Endothelial cell of umbilical vein (primary cell): ENCODE data around the gene RALB. TPM values are rescaled to one million over a fixed set of nuclear protein-coding genes. Genes with fewer than 3 reads are reported as not detected.

Source experiments
- BruUV-seq: library from RNA; stranded (reverse); fragments of 400-500 nt; replicated peaks from 2 replicates; lab custom pipeline; 2021; lab: Mats Ljungman, UMichigan
- CTCF ChIA-PET: fragments of 300-600, 350-600 bp; sonication (Branson Sonifier 250); formaldehyde crosslinking; loops from one replicate; lab custom pipeline; 2021; ENCODE audit warnings: antibody characterized with exemption, inconsistent platforms; lab: Charles Lee
- POLR2A ChIA-PET: fragments of 300-600, 350-600 bp; sonication (Branson Sonifier 250); formaldehyde crosslinking; loops from one replicate; lab custom pipeline; 2021; ENCODE audit warnings: antibody characterized with exemption, inconsistent platforms; lab: Charles Lee
- DNase-seq: peaks from one replicate; pipeline ENCODE4 v3.0.0-alpha.2; 2011; ENCODE audit warnings: low read depth, low spot score
- FAIRE-seq: peaks from 2 replicates; lab custom pipeline; 2011; peaks lifted over from hg19 to GRCh38; lab: Jason Lieb, UNC
- H2AFZ ChIP-seq: 2 replicates; pipeline ENCODE4 v1.6.0; 2012; ENCODE audit warnings: low read depth, low read length, control low read depth, inconsistent platforms
- H3K27ac ChIP-seq: 2 replicates; pipeline ENCODE4 v1.5.1; 2011; ENCODE audit warnings: low read depth, mild to moderate bottlenecking, control low read depth, low read length, moderate library complexity; ENCODE audit not compliant: insufficient read depth
- H3K27me3 ChIP-seq, 2 experiments: 2 replicates each; pipeline versions ENCODE4 v1.6.0 to v1.6.1; 2011; ENCODE audit warnings: low read length in 2 of 2, mixed read lengths in 1 of 2; ENCODE audit not compliant: control insufficient read depth in 2 of 2, insufficient read depth in 2 of 2
- H3K36me3 ChIP-seq, 2 experiments: 2 replicates in 1 of 2; 3 replicates in 1 of 2; pipeline ENCODE4 v1.5.1; 2011; ENCODE audit warnings: low read length in 2 of 2, mild to moderate bottlenecking in 1 of 2, moderate library complexity in 1 of 2; ENCODE audit not compliant: control insufficient read depth in 2 of 2, insufficient read depth in 2 of 2; ENCODE audit errors: extremely low read depth in 1 of 2
- H3K4me1 ChIP-seq: 3 replicates; pipeline ENCODE4 v1.5.1; 2011; ENCODE audit warnings: mild to moderate bottlenecking, low read length; ENCODE audit not compliant: control insufficient read depth, insufficient read depth; ENCODE audit errors: extremely low read depth
- H3K4me2 ChIP-seq: 2 replicates; pipeline ENCODE4 v1.6.1; 2011; ENCODE audit warnings: low read length, control low read depth, mixed read lengths; ENCODE audit not compliant: insufficient read depth
- H3K4me3 ChIP-seq, 3 experiments: fragments of 200-600 bp in 1 of 3; sonication (generic), shearing (Covaris generic) in 1 of 3; replicated peaks in 1 of 3; 2 replicates each; pipeline ENCODE4 v1.5.1; 2011 to 2016; ENCODE audit warnings: control low read depth in 3 of 3, low read length in 3 of 3, mild to moderate bottlenecking in 2 of 3, inconsistent platforms in 1 of 3, low read depth in 1 of 3, moderate library complexity in 1 of 3; ENCODE audit not compliant: insufficient read depth in 1 of 3
- H3K79me2 ChIP-seq: 2 replicates; pipeline ENCODE4 v1.6.0; 2012; ENCODE audit warnings: low read length, inconsistent platforms; ENCODE audit not compliant: control insufficient read depth, insufficient read depth
- H3K9ac ChIP-seq: replicated peaks from 2 replicates; pipeline ENCODE3; 2011; ENCODE audit warnings: low read length, control low read depth; ENCODE audit not compliant: insufficient read depth; ENCODE audit errors: extremely low read depth
- H3K9me1 ChIP-seq: replicated peaks from 3 replicates; pipeline ENCODE4 v1.6.0; 2011; ENCODE audit warnings: mild to moderate bottlenecking, low read length; ENCODE audit not compliant: control insufficient read depth, insufficient read depth; ENCODE audit errors: extremely low read depth
- H3K9me3 ChIP-seq: replicated peaks from 2 replicates; pipeline ENCODE4 v1.5.1; 2012; ENCODE audit warnings: low read length, inconsistent platforms; ENCODE audit not compliant: control insufficient read depth, insufficient read depth
- H4K20me1 ChIP-seq: replicated peaks from 2 replicates; pipeline ENCODE3; 2011; ENCODE audit warnings: mild to moderate bottlenecking, low read length; ENCODE audit not compliant: control insufficient read depth, insufficient read depth; ENCODE audit errors: extremely low read depth
- EZH2 ChIP-seq: IDR thresholded peaks from 2 replicates; pipeline ENCODE4 v1.6.1; 2012; ENCODE audit warnings: borderline replicate concordance, low read depth, mild to moderate bottlenecking, moderate library complexity, low read length, inconsistent platforms; ENCODE audit not compliant: severe bottlenecking
- FOS ChIP-seq: IDR thresholded peaks from 2 replicates; pipeline ENCODE4 v1.6.1; 2011; ENCODE audit warnings: mild to moderate bottlenecking, low read length, moderate library complexity, borderline replicate concordance; ENCODE audit not compliant: insufficient read depth
- GATA2 ChIP-seq: IDR thresholded peaks from 2 replicates; pipeline ENCODE4 v1.7.0; 2011; ENCODE audit warnings: low read depth, mild to moderate bottlenecking, moderate library complexity, mixed read lengths, low read length; ENCODE audit not compliant: insufficient read length, insufficient read depth
- JUN ChIP-seq: IDR thresholded peaks from 2 replicates; pipeline ENCODE4 v1.6.1; 2011; ENCODE audit warnings: borderline replicate concordance, low read depth; ENCODE audit not compliant: insufficient read length, insufficient read depth
- MYC ChIP-seq: IDR thresholded peaks from one replicate; pipeline ENCODE4 v1.6.1; 2011; ENCODE audit warnings: mild to moderate bottlenecking, low read depth, low read length
- POLR2A ChIP-seq: IDR thresholded peaks from 2 replicates; pipeline ENCODE4 v1.6.1; 2012; ENCODE audit warnings: low read depth, mild to moderate bottlenecking, control low read depth, low read length
- POLR2AphosphoS5 ChIP-seq: IDR thresholded peaks from 2 replicates; pipeline ENCODE4 v1.6.1; 2012; ENCODE audit warnings: low read depth, mild to moderate bottlenecking, control low read depth, low read length, moderate library complexity; ENCODE audit not compliant: insufficient read depth
- dilution Hi-C: fragments of 300-500 bp; cut with MboI; formaldehyde crosslinking; loops from one replicate; pipeline ENCODE4 v1.15.0; 2019; ENCODE audit warnings: low sequenced_read_pairs; ENCODE audit not compliant: extremely low pct_ligation_motif_present
- intact Hi-C: fragments of 100-400 bp; cut with micrococcal nuclease; formaldehyde crosslinking; loops from one replicate; pipeline ENCODE4 v1.10.0; 2022
- polyA plus RNA-seq, 4 experiments: library from polyadenylated mRNA; depleted of rRNA in 3 of 4; stranded (reverse) in 3 of 4; unstranded in 1 of 4; fragments of >200 nt; gene quantifications; 2 replicates each; pipeline versions ENCODE4 v1.2.1 to v1.2.3, GENCODE V29; 2011 to 2012; ENCODE audit warnings: missing spikeins in 1 of 4
- total RNA-seq: library from RNA; stranded (reverse); gene quantifications from 2 replicates; pipeline ENCODE4 v1.2.3, GENCODE V29; 2021
- TF ChIP-seq, protein P1 (sequence below): IDR thresholded peaks from 2 replicates; pipeline ENCODE4 v1.6.1; 2011; ENCODE audit not compliant: insufficient read depth, insufficient read length
- TF ChIP-seq, protein P2 (sequence below), 2 donors: IDR thresholded peaks; 1 replicate in 1 of 2; 2 replicates in 1 of 2; pipeline ENCODE4 v1.5.1; 2011; ENCODE audit warnings: low read length in 2 of 2, mild to moderate bottlenecking in 2 of 2, moderate library complexity in 2 of 2, control low read depth in 1 of 2, inconsistent platforms in 1 of 2, low read depth in 1 of 2; ENCODE audit not compliant: insufficient read depth in 1 of 2; ENCODE audit errors: extremely low read depth in 1 of 2

RALB gene
- total and polyA plus RNA-seq, 2 donors (not counting 3 experiments of a cell fraction or from before 2014, with no cell fraction given) = 105 to 115 TPM

DNA sequence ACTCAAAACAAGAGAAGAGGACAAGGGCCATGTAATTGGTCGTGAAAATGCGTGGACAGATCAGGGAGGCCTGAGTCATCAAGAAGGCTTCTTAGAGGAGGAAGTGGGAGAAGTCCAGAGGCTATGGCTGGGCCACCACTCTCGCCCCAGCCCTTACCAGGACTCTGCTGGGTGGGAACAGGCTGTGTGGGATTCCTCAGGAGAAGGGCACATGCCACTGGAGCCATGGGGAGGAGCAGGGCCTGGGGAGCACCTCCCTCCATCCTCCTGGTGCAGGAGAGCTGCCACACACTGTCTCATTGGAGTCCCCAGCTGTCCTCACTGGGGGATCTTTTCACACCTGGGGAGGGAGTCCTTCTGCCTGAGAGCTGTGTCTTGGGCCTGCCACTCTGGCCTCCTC is 9.4 kb upstream of the RALB start:
- Histone ChIP-seq H3K9me3 (no peaks in the 10 kb centered on the region), H3K4me2 (no peak overlapping the region), H3K27ac (no peak overlapping the region), H3K9ac (no peak overlapping the region), H3K9me1 (no peaks in the 10 kb centered on the region), H3K36me3 (no peaks in the 10 kb centered on the region), H3K79me2 (no peaks in the 10 kb centered on the region), H3K4me3 (no peak overlapping the region), H4K20me1 (no peaks in the 10 kb centered on the region), H2AFZ (peak overlapping the region; percentile 70), H3K27me3 (no peaks in the 10 kb centered on the region), H3K4me1 (peaks cover 37% of the 10 kb centered on the region)
- dilution Hi-C loops (no loop called here), intact Hi-C loops (no loop called here)
- CTCF ChIA-PET = interaction anchor here (2.7 kb wide), 1 partner anchor 70 kb away, joined by 8 read pairs; no protein-coding TSS in a partner anchor
- DNase-seq (no peak), FAIRE-seq (peak; percentile 77)
- no TSS peak for BruUV-seq
- TF ChIP-seq EZH2 (no peak), JUN (no peak), POLR2AphosphoS5 (no peak), POLR2A (no peak), FOS (no peak), GATA2 (no peak), MYC (no peak)
- TF ChIP-seq, protein P1, sequence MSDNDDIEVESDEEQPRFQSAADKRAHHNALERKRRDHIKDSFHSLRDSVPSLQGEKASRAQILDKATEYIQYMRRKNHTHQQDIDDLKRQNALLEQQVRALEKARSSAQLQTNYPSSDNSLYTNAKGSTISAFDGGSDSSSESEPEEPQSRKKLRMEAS = no peak
- TF ChIP-seq, protein P2, sequence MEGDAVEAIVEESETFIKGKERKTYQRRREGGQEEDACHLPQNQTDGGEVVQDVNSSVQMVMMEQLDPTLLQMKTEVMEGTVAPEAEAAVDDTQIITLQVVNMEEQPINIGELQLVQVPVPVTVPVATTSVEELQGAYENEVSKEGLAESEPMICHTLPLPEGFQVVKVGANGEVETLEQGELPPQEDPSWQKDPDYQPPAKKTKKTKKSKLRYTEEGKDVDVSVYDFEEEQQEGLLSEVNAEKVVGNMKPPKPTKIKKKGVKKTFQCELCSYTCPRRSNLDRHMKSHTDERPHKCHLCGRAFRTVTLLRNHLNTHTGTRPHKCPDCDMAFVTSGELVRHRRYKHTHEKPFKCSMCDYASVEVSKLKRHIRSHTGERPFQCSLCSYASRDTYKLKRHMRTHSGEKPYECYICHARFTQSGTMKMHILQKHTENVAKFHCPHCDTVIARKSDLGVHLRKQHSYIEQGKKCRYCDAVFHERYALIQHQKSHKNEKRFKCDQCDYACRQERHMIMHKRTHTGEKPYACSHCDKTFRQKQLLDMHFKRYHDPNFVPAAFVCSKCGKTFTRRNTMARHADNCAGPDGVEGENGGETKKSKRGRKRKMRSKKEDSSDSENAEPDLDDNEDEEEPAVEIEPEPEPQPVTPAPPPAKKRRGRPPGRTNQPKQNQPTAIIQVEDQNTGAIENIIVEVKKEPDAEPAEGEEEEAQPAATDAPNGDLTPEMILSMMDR (IDR thresholded peaks at IDR 0.05; ENCODE audit: extremely low read depth in 1 of 2, insufficient read depth in 1 of 2, low read depth in 1 of 2, low read length in 2 of 2) = no peak
- POLR2A ChIA-PET = no interaction called here
